HEK293T (cell line): ENCODE measurements around the gene PSME1.

Source experiments
- CTCF ChIA-PET: fragments of 350-600 bp; formaldehyde crosslinking; extraction: SDS; loops from one replicate; lab custom pipeline; 2021; ENCODE audit warnings: antibody characterized with exemption, inconsistent platforms; lab: Yijun Ruan, JAX
- POLR2A ChIA-PET: fragments of 350-600 bp; formaldehyde crosslinking; extraction: SDS; loops from one replicate; lab custom pipeline; 2020; ENCODE audit warnings: antibody characterized with exemption, inconsistent platforms; lab: Yijun Ruan, JAX
- DNase-seq: peaks from one replicate; pipeline ENCODE4 v3.0.0; 2012; ENCODE audit warnings: mixed read lengths; ENCODE audit errors: extremely low spot score
- ARNT ChIP-seq: fragments of 450-650 bp; IDR thresholded peaks from 2 replicates; pipeline ENCODE4 v1.6.1; 2017; ENCODE audit warnings: mild to moderate bottlenecking
- BHLHE40 ChIP-seq: fragments of 450-650 bp; IDR thresholded peaks from 2 replicates; pipeline ENCODE4 v1.6.1; 2016; ENCODE audit warnings: mild to moderate bottlenecking, moderate library complexity, borderline replicate concordance
- CTBP1 ChIP-seq: fragments of 450-650 bp; IDR thresholded peaks from 2 replicates; pipeline ENCODE4 v1.6.1; 2016; ENCODE audit warnings: borderline replicate concordance
- ELF4 ChIP-seq: fragments of 450-650 bp; IDR thresholded peaks from 2 replicates; pipeline ENCODE4 v1.6.1; 2017; ENCODE audit warnings: antibody characterized with exemption
- FOXA1 ChIP-seq: fragments of 450-650 bp; IDR thresholded peaks from 2 replicates; pipeline ENCODE4 v1.6.1; 2016; ENCODE audit warnings: mild to moderate bottlenecking
- FOXK2 ChIP-seq: fragments of 450-650 bp; IDR thresholded peaks from 2 replicates; pipeline ENCODE4 v1.6.1; 2016; ENCODE audit warnings: mild to moderate bottlenecking
- FOXM1 ChIP-seq: fragments of 450-650 bp; IDR thresholded peaks from 2 replicates; pipeline ENCODE4 v1.6.1; 2017; ENCODE audit warnings: mild to moderate bottlenecking, borderline replicate concordance
- HDGF ChIP-seq: fragments of 450-650 bp; IDR thresholded peaks from 2 replicates; pipeline ENCODE4 v1.6.1; 2017; ENCODE audit warnings: antibody characterized with exemption, borderline replicate concordance
- L3MBTL2 ChIP-seq: fragments of 450-650 bp; conservative IDR thresholded peaks from 2 replicates; pipeline ENCODE4 v1.6.1; 2016; ENCODE audit warnings: mild to moderate bottlenecking
- LEF1 ChIP-seq: fragments of 450-650 bp; IDR thresholded peaks from 2 replicates; pipeline ENCODE4 v1.6.1; 2017; ENCODE audit warnings: mild to moderate bottlenecking, borderline replicate concordance
- NFRKB ChIP-seq: fragments of 450-650 bp; IDR thresholded peaks from 2 replicates; pipeline ENCODE4 v1.6.1; 2016; ENCODE audit warnings: mild to moderate bottlenecking, moderate library complexity
- SP1 ChIP-seq: fragments of 450-650 bp; IDR thresholded peaks from 2 replicates; pipeline ENCODE4 v1.6.1; 2017
- TARDBP ChIP-seq: fragments of 450-650 bp; IDR thresholded peaks from 2 replicates; pipeline ENCODE4 v1.6.1; 2016
- ZNF384 ChIP-seq: fragments of 450-650 bp; IDR thresholded peaks from 2 replicates; pipeline ENCODE4 v1.6.1; 2016
- TF ChIP-seq, protein P1 (sequence below): fragments of 450-650 bp; IDR thresholded peaks from 2 replicates; pipeline ENCODE4 v1.6.1; 2016

Gene PSME1

DNA sequence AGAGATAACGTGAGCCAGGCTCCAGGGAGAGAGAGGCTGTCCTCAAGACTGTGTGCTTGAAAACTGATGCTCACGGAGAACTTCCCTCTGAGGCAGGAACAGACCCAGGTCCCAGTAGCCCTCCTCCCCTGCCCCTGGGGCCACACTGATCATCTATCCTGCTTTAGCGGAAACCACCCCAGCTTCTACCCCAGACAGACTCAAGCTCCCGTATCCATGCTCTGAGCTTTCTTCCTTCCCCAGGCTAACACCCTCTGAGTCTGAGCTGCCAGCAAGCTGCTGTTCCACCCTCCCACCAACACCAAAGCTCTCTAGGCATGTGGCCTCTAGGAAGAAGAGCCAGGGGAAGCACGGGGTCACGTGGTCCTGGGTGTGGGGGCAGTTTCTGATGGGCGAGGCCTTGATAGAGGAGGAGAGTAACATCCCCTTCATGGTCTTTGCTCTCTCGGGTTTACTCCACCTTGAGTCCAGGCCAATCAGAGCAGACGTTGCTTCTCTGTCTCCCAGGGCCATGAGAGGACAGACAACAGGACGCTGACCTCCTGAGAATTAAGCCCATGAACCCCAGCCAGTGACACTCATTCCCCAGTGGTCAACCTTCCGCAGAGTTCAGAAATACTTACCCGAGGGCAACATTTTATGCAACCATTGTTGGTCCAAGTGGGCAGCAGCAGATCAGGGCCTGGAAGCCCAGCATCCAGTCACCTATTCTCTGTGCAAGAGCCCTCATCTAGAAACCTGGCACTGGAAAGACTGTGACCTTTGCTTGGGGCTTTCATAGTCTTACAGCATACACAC is 40.5 kb upstream of the PSME1 start:
- peak; percentile 67 for TF ChIP-seq L3MBTL2
- TF ChIP-seq HDGF = no peak
- DNase-seq = peak; percentile 25
- ChIA-PET POLR2A (interaction anchor here (0.6 to 8.8 kb wide), 18 partner anchors 10 to 346 kb away, joined by 3 to 162 read pairs (median 18); partner anchors contain the start of genes CARMIL3, DCAF11, EMC9 and IRF9), CTCF (interaction anchor here (2.0 to 8.4 kb wide), 3 partner anchors 12 to 65 kb away, joined by 5 to 153 read pairs (median 28); partner anchors contain the start of gene IRF9)

- no peak for TF ChIP-seq ZNF384
- no peak for DNase-seq
- ChIA-PET POLR2A (interaction anchor here (0.6 to 8.8 kb wide), 5 partner anchors 10 to 44 kb away, joined by 3 to 162 read pairs (median 4); no protein-coding TSS in a partner anchor), CTCF (interaction anchor here (0.6 to 3.2 kb wide), 4 partner anchors 11 to 64 kb away, joined by 5 to 28 read pairs (median 6); partner anchors contain the start of gene IRF9)
Measured at GRCh38 chr14:24096545-24097181, 39.3 kb upstream of the PSME1 start.

GRCh38 chr14:24098229-24098926 is 37.6 kb upstream of the PSME1 start:
- TF ChIP-seq NFRKB (no peak), FOXK2 (no peak), HDGF (no peak), LEF1 (no peak), ZNF384 (no peak), ELF4 (no peak), TARDBP (no peak), BHLHE40 (no peak), L3MBTL2 (no peak)
- ChIA-PET CTCF (interaction anchor here (2.3 kb wide), 1 partner anchor 10 kb away, joined by 6 read pairs; no protein-coding TSS in a partner anchor), POLR2A (interaction anchor here (1.1 to 8.8 kb wide), 4 partner anchors 8 to 40 kb away, joined by 3 to 162 read pairs (median 6); partner anchors contain the start of genes DCAF11, NRL and PSME1)
- DNase-seq = no peak

DNA sequence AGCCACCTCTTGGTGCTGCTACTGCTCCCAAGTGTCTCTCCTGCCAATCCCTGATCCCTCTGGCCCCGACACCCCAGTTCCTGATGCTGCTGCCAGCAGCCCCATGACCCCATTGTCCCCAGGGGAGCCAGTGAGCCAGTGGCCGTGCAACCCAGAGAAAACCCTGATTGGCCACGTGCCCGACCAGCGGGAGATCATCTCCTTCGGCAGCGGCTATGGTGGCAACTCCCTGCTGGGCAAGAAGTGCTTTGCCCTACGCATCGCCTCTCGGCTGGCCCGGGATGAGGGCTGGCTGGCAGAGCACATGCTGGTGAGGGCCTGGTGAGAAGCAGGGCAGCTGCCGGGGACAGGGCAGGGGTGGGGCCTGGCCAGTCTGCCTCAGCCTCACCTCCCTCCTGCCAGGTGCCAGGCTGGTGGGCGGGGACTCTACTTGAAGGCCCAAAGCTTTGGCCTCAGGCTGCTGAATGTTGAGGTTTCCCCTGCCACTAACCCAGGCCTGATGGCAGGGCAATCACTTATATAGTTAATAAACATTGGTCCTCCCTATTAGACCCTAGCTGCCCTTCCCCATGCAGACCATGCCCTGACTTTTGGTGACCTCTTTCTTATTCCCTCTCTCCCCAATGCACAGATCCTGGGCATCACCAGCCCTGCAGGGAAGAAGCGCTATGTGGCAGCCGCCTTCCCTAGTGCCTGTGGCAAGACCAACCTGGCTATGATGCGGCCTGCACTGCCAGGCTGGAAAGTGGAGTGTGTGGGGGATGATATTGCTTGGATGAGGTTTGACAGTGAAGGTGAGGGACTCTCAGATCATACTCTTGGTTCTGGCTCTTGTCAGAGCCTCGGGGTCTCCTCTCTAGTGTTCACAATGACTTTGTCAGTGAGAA is 36.8 kb upstream of the PSME1 start:
- TF ChIP-seq FOXM1 (no peak), FOXA1 (no peak), L3MBTL2 (no peak), TARDBP (no peak), CTBP1 (no peak)
- TF ChIP-seq, protein P1, sequence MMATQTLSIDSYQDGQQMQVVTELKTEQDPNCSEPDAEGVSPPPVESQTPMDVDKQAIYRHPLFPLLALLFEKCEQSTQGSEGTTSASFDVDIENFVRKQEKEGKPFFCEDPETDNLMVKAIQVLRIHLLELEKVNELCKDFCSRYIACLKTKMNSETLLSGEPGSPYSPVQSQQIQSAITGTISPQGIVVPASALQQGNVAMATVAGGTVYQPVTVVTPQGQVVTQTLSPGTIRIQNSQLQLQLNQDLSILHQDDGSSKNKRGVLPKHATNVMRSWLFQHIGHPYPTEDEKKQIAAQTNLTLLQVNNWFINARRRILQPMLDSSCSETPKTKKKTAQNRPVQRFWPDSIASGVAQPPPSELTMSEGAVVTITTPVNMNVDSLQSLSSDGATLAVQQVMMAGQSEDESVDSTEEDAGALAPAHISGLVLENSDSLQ = no peak
- CTCF ChIA-PET = interaction anchor here (2.3 kb wide), 1 partner anchor 9 kb away, joined by 6 read pairs; no protein-coding TSS in a partner anchor
- DNase-seq = no peak
- POLR2A ChIA-PET = interaction anchor here (1.4 to 8.8 kb wide), 2 partner anchors 7 to 37 kb away, joined by 3 to 162 read pairs; partner anchors contain the start of gene PSME1

DNA sequence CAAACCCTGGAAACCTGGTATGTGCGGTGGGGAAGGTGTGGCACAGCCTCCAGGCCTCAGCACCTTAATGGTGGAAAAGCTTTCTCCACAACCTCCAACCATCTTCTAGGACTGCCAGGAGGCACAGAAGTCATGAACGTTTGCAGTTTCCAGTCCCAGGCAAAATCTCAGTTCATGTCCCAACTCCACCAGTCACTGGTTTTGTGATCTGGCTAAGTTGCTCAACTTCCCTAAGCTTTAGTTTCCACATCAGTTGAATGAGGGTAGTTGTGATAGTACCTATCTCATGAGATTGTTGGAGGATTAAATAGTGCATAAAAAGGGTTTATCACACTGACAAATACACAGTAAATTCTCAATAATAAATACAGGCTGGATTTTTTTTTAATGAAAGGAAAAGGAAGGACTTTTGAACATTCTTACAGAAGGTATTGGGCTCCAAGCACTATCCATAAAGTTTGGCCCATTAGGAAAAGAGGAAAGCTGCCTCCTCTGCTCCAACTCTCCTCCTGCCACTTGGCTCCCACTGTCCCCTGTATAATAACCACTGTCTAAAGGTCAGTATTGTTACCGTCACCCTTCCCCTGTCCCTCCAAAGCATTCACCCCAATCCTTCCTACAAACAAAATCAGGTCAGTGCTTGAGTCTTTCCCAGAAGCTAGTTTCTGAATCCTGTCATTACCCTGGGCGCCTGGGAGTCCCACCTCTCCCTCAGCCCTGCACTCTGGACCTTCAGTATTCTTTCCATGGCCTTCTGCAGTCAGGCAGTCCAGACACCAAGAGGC is 35.6 kb upstream of the PSME1 start:
- no peak for DNase-seq
- ChIA-PET CTCF (no interaction called here), POLR2A (interaction anchor here (1.6 to 3.1 kb wide), 3 partner anchors 14 to 35 kb away, joined by 5 to 13 read pairs (median 5); partner anchors contain the start of genes DCAF11, NRL and PSME1)
- TF ChIP-seq ARNT (no peak), FOXA1 (no peak), FOXK2 (no peak), HDGF (no peak), ZNF384 (no peak), ELF4 (no peak), TARDBP (no peak), SP1 (no peak), BHLHE40 (no peak), NFRKB (no peak)

- CTCF ChIA-PET = no interaction called here
- POLR2A ChIA-PET = interaction anchor here (1.6 to 3.1 kb wide), 3 partner anchors 13 to 35 kb away, joined by 5 to 13 read pairs (median 5); partner anchors contain the start of genes DCAF11, NRL and PSME1
- TF ChIP-seq TARDBP (no peak), SP1 (no peak), LEF1 (no peak)
- no peak for DNase-seq
Measured at GRCh38 chr14:24100982-24101494, 35.0 kb upstream of the PSME1 start.
